Putamen (tissue), 1 donor: ENCODE data around the gene ARHGAP1.
A peak's percentile ranks its signal among the peaks of the same experiment; 100 is the strongest.

Experiments
- DNase-seq: peaks from one replicate; pipeline ENCODE4 v3.0.0-alpha.2; 2016; ENCODE audit warnings: low spot score

Gene ARHGAP1

DNA sequence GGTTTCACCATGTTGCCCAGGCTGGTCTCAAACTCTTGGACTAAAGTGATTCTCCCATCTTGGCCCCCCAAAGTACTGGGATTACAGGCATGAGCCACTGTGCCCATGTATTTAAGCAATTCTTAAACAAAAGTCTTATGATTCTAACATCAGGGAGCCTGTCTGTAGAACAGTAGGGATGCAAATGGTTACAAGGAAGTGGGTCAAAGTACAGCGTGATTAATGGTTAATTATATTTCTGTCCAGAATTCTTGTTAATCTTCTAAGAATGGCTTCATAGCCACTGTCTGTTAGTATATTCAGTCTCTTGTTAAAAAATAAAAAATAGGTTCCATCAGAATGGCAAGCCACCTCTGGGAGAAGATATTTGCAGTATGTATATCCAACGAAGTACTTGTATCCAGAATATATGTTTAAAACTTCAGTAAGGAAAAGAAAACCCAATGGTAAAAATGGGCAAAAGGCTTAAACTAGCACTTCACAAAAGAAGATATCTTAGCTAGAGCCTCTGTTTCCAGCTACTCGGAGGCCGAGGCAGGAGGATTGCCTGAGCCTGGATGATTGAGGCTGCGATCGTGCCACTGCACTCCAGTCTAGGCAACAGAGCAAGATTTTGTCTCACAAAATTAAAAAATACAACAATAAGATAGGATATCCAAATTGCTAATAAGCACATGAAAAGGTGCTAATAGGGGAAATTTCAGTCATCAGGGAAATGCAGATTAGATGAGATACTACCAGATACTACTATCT lies 60.2 kb downstream of the ARHGAP1 start:
- no peak for DNase-seq

DNA sequence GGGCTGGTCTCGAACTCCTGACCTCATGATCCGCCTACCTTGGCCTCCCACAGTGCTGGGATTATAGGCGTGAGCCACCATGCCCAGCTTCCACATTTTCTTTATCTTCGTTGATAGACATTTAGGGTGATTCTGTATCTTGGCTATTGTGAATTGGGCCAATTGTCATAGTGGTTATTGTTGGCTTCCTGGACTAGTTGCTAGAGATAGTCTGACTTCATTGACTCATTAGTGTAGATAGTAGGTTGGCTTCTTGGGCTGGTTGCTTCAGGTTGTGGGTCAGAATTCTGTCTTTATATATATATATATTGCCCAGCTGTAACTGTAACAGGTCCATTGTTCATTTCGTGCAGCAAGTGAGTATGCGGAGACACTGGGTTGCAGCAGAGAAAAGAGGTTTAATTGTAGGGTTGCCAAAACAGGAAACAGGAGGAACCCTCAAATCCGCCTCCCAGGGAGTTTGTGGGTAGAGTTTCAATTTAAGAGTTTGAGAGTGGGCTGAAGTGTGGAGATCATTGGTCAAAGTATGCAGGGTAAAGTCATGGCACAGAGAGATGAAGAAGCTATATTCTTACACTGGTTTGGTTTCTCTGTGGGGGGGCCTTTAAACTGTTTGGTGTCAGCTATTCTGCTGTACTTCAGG lies 61.1 kb downstream of the ARHGAP1 start:
- DNase-seq: no peak

- peak; percentile 69 for DNase-seq
Observed at GRCh38 chr11:46637546-46637945, 62.9 kb downstream of the ARHGAP1 start.

DNA sequence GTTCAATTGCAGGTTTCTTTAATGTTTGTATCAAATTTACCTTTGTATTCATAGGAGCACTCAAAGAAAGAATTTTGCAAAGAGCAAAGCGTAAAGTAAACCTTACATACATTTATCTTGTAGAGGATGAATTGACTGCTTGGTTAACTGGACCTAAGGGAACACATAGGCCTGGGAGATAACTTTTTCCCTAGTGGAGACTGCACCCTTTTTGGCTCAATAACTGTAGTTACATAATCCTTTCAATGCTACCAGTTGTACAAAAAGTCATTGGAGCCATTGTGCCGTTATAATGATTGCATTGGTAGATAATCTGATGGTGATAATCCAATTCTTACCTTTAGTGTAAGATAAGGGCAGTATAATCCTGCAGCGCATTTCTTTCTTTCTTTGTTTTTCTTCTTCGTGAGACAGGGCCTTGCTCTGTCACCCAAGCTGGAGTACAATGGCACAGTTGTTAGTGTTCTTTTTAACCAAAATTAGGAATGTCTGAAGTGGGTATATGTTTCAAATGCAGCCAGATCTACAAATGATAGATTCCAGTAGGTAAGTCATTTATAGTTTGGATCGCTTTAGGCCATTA lies 64.8 kb downstream of the ARHGAP1 start:
- no peak for DNase-seq

DNA sequence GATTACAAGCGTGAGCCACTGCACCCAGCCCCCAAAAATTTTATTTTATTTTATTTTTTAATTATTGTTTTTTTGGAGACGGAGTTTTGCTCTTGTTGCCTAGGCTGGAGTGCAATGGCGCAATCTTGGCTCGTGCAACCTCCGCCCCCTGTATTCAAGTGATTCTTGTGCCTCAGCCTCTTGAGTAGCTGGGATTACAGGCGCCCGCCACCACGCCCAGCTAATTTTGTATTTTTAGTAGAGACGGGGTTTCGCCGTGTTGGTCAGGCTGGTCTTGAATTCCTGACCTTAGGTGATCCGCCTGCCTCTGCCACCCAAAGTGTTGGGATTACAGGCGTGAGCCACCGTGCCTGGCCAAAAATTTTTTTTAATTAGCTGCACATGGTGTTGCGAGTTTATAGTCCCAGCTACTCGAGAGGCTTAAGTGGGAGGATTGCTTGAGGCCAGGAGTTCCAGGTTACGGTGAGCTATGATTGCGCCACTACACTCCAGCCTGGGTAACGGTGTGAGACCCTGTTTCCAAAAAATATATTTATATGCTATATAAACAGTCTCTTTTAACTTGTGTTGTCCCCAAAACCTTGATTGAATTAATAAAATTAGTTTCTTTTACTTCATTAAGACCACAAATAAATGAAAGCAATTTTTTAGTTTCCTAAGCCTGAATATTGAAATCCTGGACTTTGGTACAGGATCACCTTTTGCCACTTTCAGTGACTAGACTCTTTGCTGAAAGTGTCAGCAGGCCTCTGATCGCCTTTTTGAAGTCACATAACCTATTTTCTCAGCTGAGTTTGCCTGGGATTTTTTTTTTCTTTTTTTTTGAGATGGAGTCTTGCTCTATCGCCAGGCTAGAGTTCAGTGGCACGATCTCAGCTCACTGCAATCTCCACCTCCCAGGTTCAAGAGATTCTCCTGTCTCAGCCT lies 66.9 kb downstream of the ARHGAP1 start:
- no peak for DNase-seq

DNA sequence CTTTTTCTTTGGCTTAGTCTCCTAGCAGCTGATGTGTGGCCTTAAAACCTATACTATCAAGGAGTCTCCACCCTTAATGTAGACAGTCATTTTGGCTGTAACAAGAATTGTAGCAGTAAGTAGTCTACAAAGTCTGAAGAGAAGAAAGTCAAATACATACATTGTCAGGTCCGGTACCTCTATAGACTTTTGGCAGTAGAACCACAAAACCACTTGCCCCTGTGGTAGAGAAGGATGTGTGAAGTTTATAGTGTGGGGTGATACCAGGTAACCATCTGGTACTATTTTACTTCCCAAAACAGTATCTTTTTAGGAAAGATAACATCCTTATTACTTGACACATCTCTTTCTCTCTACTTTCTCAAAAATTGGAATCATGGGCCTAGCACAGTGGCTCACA lies 67.9 kb downstream of the ARHGAP1 start:
- no peak for DNase-seq

- DNase-seq: no peak
Observed at GRCh38 chr11:46631676-46632075, 68.7 kb downstream of the ARHGAP1 start.

DNA sequence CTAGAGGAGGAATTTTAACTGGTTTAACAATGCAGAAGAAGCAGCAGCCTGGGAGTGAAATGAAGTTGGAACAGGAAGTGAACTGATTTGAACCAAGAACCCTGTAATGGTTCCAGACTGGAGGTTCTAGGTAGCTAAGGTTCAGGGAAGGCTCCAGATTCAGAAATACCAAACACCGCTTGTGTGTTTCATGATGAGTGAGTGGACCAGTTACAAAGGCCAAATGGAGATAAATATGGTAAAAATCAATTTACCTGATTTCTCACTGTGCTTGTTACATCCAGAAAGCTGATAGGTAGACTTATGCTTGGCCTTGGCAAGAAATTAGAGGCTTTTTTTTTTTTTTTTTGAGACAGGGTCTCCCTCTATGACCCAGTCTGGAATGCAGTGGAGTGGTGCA lies 70.2 kb downstream of the ARHGAP1 start:
- DNase-seq: no peak

DNA sequence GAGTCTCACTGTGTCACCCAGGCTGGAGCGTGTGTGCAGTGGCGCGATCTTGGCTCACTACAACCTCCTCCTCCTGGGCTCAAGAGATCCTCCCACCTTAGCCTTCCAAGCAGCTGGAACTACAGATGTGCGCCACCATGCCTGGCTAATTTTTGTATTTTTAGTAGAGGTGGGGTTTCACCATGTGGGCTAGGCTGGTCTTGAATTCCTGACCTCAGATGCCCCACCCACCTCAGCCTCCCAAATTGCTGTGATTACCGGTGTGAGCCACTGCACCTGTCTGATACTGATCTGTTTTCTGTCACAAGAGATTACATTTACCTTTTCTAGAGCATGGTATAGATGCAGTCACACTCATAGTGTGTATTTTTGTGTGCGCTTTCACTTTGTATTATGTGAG lies 71.5 kb downstream of the ARHGAP1 start:
- no peak for DNase-seq
